Muscle of back (tissue), 11 donors: Measurements from ENCODE around the gene COL4A1. TPM values are rescaled to one million over a fixed set of nuclear protein-coding genes. Genes with fewer than 3 reads are reported as not detected.

Experiments
- DNase-seq, 3 donors: peaks; one replicate each; pipeline versions ENCODE4 v3.0.0 to v3.0.0-alpha.2; 2013
- polyA plus RNA-seq, 10 donors: library from polyadenylated mRNA; unstranded; fragments of 120-200 nt; gene quantifications; one replicate each; pipeline ENCODE4 v1.2.1, GENCODE V29; 2013; ENCODE audit not compliant: insufficient read length in 10 of 10

COL4A1 gene
- polyA plus RNA-seq, 10 donors: 614 to 866 (median 684) TPM

DNA sequence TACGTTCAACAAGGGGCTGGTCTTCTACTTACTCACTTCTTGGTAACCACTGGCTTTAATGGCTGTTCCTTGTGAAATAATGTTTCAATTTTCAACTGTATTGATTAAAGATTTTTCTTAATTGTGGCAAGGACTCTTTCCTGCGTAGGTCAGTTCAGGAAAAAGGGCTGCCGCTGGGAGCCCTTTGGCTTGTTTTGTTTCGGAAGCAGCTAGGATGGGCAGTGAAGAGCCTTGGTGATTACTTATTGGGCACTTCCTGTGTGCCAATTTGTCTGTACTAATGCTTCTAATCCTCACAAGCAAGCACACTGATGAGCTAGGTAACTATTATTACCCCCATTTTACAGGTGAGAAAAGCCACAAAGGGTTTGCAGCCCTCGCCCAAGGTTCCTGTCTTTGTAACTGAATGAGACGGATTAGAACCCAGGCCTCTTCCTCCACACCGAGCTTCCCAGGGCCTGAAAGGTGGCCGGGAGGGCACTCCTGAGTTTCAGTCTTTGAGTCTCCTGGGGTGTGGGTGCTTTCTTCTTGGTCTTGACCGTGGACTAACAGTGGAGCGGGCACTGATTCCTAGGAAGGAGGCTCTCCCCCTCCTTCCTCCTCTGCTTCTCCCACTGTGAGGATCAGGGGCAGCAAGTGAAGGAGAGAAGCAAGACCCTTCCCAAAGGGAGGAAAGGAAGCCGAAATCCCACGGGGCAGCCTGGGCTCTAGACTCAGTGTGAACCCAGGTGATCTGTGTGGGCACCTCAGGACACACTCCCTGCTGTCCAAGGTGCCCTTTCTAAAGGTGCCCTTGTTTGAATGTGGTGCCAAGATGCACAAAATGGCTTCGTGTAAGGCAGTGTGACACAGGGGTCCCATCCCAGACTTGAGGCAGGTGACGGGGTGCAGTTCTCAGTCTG lies 3.8 kb upstream of the COL4A1 start:
- no peak for DNase-seq

DNA sequence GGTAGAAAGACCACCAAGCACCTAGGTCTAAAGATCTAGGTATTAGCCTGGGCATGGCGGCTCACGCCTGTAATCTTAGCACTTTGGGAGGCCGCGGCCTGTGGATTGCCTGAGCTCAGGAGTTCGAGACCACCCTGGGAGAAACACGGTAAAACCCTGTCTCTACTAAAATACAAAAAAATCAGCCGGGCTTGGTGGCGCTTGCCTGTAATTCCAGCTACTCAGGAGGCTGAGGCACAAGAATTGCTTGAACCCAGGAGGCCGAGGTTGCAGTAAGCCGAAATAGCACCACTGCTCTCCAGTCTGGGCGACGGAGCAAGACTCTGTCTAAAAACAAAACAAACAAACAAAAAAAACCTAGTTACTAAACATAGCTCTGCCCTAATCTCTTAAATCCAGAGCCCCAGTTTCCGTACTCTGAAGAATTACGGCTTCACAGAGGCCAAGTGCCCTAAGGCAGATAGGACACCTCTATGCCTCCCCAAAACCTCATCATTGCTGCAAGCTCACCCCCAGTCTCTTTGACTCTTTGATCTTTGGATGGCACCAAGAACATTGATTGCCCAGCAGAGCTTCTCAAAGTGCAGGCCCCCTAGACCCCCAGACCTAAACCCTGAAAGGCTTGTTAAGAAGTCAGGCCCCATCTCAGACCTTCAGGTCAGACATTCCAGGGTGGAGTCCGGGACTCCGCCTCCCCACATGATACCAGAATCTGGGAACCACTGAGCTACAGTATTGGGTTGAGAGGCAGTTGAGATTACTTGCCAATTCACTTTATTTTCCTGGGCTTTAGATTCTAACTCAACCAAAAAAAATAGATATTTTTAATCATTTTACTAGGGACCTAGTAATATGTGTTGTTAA lies 2.9 kb upstream of the COL4A1 start:
- no peak for DNase-seq

DNA sequence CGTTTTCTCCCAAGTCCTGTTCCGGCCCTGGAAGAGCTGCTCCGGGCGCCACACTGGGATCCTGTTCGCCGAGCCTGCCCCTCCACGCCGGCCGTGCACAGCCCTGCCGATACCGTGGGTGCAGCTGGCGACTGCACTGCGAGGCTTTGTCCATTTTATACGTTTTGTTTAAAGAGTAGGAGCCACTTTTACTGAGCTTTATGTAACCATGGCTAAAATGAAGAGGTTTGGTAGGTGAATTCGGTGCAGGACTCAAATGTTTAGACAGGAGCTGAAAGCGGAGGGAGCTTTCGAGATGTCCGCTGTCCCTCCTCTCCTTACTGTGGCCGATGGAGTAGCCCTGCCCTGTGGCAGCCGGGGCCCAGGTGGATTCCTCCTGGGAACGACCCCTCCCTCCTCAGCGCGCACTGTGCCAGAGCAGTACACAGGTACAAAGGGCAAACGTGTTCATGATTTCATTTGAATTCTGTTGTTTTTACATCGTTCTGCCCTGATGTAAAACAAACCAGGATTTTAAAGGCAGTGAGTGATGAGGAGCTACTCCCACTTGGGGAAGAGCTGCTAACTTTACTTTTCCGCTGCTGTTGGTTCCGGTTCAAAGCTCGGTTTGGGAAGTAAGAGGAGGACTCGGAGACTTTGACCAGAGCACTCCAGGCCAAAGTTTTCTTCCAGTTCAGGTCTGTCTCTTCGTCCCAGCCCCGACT lies 1.9 kb upstream of the COL4A1 start:
- peak in 1 of 3 donors; percentile 61 for DNase-seq

DNA sequence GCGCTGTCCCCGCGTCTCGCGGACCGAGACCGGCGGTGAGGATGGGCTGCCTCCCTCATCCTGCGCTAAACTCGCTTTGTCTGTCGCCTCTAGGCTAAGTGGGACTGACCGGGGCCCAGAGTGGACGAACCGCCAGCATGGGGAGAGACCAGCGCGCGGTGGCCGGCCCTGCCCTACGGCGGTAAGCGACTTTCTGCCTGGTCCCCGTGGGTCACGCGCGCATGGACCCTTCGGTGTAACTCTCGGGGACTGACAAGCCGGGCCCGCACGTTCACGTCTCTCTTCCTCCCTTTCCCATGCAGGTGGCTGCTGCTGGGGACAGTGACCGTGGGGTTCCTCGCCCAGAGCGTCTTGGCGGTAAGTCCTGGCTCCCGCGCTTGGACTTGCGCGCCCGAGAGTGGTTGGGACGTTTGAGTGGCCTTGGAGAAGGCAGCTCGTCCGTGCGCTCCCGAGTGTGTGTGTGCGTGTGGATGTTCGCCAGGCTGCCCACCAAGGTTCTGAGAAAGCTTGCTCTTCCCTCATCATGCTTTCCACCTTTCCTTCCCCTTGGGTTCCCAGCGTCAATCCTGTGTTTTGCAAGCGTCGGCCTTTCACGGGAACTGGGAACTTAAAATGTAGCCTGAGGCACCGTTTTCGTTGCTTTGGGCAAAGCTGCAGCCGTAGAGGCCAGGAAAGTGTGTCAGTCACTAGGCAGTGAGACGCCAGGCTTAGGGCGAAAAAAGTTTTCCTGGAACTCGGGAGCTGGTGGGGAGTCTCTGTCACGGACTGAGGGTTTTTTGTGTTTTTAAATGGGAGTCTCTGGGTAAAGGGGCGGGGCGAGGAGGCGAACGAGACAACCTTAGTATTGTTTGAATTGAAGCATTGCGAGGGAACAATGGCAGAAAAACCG lies 1.1 kb upstream of the COL4A1 start:
- peak in 2 of 3 donors; percentile 57 to 86 for DNase-seq

DNA sequence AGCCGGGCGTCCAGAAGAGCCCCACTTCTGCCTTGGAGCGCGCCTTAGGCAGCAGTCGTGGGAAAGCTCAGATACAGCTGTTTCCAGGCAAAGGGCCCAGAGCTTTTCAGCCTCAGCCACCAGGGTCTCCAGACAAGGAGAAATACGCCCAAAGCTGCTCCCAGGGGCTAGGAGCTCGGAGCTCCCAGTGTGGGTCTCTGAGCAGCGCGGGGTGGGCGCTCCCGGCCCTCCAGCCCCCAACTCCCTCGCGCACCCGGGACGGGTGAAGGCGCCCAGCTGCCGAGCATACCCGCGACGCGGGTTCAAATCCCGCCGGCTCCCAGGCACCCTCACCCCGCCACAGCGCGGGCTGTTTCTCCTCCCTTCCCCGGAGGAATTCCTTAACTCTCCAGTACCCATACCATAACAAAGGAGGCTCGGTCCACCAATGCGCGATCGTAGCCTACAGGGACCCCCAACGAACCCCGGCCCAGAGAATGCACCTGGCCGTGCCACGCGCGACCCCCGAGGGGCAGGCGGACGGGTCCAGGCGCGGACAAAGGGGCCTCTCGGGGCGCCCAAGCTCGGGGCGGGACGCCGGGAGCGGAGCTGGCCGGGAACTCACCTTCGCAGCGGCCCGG lies 507 bp downstream of the COL4A1 start:
- DNase-seq: peak in 2 of 3 donors; percentile 66 to 85

DNA sequence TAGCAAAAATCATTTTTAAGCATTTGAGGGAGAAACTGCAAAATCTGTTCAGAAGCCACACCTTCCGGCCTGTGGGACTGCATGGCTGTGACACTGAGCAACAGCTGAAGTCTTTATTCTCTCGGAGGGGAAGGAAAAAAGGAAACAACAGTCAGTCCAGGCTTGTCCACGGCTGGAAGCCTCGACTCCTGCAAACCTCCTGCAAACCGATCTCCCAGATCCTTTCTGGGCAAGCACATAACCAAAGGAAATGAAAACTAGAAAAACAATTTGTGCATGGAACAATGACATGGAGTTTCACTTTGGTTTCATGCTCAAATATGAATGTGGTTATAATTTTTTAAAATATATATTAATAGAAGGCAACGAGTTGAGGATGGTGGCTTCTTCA lies 1.0 kb downstream of the COL4A1 start:
- DNase-seq: peak in 1 of 3 donors; percentile 77

DNA sequence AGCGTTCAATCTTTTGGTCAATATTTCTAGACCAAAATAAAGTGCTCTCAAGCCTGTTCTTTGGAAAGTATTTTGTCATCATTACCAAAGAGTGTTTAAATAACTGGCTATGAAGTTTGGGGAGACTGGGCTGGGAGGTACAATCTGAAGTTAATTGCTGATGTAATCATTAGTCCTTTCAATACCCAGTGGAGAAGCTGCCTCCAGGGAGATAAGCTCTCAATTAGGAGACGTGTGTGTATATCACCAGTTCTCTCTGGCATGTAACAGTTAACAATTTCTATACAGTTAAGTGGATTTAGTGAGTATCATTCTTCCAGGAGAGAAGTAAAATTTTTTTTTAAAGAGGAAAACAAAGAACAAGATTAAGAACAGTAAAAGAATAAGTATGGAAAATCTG lies 1.4 kb downstream of the COL4A1 start:
- no peak for DNase-seq

DNA sequence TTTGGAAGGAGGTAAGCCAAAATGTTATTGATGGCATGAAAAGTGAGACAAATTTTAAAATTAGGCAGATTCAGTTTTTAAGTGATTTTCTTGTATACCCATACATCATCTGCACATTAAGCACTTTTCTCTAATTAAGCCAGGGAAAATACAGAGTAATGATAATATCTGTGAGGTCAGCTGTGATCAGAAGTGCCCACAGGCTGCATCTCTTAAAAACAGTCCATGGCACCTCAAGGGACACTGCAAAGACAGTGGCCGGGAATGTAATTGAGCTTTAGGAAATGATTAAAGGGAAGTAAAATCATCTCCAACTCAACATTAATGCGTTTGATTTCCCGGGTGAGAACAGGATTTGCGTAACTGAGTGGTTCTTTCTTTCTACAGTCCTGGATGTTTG lies 2.0 kb downstream of the COL4A1 start:
- DNase-seq: no peak

DNA sequence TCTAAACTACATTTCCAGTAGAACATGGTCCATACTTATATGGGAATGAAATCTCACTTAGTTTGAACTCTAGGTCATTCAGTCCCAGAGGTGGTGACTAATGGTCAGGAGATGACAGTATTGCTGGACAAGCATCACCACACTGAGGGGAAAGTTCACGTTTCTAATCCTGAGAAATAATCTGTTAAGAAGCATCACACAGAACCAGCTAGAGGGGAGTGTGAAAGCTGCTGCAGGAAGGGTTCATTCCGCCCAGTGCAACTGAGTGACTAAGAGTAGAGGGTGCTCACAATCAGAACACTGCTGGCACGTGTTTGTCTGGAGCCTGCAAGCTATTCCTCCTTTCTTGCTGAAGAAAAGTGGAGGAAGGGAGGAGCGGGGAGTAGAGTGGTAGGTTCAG lies 2.7 kb downstream of the COL4A1 start:
- no peak for DNase-seq

DNA sequence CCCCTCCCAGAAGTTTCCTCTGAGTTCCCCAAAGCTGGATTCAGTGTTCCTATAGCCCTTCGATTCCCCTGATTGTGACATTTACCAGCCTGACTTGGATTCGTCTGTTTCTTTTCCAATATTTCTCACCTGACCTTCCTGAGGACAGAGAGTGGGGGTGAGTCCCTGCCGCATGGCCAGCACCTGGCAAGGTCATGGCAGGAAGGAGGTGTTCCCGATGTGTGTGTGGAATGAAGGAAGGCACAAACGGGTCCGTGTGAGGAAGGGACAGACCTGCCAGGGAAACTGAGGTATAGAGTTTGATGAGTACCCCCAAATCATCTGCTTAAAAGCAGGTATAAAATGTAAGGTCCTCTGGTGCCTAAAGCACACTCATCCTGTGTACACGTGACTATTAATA lies 3.3 kb downstream of the COL4A1 start:
- DNase-seq: no peak

DNA sequence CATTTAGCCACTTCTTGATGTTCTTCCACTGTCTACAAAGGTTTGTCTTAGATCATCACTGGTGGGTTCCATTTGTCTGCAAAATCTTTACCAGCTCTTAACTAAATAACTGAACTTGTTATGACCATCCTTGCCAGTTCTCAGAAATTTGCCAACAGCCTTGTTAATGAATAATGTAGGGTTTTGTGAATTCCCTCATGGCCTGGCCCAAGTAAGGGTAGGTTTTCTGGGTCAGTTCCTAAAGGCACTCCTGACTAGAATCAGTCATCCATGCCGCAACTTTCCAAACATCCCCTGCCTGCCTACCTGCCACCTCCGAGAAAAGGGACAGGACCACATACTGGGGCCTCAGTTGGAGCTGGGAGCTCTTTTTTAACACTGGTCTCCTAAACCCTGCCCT lies 4.0 kb downstream of the COL4A1 start:
- no peak for DNase-seq

DNA sequence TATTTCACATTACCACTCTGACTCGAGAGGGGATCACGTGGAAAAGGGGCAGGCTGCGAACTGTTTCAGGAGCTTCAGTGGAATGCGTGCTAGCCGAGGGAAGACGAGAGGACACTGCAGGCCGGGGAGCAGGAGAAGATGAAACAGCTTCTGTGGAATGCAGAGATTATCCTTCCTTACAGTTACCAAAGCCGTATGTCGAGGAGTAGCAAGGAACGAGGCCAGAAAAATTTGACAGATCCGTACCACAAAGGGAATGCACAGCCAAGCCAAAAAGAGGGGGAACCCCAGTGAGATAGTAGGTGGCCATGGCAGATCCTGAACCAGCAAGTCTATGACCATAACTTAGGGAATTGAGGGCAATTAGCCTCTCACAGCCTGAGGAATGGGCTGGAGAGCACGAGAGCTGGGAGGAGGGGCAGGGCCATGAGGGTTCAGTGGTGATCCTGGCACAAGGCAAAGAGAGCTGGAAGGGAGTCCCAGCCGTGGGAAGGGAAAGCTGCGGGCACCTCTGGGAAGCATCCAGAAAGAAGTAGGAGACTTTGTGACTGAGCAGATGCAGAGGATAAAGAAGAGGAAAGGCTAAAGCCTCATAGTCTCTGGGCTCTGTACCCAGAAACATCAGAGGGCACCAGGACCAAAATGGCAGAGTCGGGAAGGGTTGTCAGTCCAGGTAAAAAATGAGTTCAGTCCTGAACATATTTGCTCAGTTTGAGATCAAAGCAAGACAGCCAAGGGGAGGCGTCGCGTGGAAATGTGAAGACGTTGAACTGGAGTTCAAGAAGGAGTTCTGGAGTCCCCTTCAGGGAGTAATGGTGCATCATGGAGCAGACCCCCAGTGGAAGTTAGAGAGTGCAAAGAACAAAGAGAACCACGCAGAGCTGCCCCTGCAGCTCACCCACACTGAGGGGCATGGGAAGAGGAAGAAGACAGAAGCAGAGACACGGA lies 5.1 kb downstream of the COL4A1 start:
- DNase-seq: peak in 1 of 3 donors; percentile 81

DNA sequence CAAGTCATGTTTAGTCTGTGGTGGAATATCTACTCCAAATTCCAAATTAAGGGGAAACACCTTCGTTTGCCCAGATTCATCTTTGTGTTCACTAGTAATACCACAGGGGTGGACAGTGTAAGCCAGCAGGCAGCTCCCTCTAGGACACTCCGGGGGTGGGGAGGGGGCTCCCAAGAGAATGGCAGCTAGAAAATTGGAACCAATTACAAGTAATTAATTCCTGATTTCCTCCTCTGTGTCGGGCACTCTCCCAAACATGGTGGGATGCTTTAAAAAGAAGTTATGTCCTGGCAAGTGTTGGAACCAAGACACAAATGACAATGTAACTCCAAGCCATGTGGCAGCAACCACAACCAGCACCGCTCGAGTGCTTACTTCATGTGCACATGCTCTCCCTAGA lies 5.9 kb downstream of the COL4A1 start:
- DNase-seq: no peak

DNA sequence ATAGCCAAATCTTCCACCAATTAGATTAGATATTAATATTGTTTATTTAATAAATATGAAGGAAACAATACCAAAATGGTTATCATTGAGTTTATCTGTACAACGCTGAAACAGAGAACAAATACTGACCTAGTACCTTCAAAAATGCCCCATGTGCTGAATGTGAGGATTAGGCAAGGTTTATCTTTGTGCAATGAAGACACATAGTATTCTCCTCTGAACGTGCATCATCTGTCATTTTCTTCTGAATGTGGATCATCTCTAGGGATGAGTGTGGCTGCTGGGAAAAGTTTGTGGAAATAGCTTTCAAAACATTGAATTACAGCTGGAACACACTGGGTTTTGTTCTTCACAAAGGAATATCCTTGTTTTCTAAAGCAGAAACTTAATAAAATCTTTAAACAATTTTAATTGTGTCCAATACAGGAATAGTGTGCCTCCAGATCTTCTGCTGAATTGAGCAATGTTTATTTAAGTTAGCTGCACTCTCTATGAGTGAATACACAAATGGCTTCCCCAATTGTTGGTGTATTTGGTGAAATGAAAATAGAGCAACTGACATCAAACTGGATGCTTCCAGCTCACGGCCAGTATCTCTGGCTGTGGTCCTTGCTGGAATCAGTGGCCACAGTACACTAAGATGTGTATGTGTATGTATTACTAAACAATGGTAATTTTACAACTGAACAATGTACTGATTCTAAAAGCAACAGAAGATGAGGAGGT lies 6.7 kb downstream of the COL4A1 start:
- DNase-seq: no peak

DNA sequence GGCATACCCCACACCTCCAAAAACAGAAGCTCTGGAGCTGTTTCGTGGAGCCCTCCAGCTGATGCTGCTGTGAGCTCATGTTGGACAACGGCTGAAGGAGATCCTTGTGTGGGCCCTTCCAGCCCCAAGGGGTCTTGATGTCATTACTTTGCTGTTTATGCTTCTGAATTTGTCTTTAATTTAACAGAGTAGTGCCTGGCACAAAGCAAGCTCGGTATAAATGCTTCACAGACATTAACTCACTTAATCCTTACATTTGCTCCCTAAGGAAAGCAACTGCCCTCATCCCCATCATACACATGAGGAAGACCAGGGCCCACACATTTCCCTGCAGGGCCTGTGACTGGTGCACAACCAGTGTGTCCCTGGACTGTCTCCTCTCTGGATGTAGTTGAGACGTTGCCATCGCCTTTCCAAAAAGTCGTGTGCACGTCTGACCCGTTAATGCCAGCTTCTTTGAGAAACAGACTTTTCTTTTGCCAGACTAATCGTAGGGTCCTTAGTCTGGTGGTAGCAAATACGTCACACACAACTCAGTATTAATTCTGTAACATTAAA lies 7.6 kb downstream of the COL4A1 start:
- DNase-seq: peak in 1 of 3 donors; percentile 51

DNA sequence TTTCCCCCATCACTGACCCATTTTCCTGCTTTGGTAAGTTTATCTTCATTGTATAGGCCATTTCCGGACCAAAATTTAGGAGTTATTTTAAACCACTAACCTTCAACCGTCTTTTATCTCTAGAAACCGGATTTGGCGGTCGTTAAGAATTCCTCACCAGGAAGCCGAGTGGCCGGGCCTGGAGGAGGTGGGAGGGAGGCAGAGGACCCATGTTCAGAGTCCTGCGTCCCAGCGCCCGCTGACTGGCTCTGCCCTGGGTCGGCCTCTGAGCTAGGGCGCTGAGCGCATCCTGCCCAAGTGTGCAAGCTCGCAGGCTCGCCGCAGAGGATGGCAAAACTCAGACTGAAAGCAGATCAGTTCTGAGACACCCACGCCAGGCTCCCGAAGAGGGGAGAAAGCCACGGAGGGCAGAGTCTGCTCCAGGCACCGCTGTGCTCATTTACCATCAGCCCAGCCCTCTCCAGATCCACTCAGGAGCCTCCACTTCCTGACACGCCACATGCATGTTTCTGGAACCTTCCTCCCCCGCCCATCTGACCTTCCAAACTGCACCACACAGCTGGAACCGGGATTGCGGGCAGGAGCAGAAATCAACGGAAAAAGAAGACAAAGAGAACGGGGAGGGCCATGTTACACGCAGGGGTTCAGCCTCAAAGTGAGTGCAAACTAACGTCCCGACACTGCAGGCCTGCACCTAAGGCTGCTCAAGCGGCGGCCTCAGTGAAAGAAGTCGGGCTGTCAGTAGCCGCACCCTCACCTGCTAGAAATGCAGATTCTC lies 8.3 kb downstream of the COL4A1 start:
- DNase-seq: no peak

DNA sequence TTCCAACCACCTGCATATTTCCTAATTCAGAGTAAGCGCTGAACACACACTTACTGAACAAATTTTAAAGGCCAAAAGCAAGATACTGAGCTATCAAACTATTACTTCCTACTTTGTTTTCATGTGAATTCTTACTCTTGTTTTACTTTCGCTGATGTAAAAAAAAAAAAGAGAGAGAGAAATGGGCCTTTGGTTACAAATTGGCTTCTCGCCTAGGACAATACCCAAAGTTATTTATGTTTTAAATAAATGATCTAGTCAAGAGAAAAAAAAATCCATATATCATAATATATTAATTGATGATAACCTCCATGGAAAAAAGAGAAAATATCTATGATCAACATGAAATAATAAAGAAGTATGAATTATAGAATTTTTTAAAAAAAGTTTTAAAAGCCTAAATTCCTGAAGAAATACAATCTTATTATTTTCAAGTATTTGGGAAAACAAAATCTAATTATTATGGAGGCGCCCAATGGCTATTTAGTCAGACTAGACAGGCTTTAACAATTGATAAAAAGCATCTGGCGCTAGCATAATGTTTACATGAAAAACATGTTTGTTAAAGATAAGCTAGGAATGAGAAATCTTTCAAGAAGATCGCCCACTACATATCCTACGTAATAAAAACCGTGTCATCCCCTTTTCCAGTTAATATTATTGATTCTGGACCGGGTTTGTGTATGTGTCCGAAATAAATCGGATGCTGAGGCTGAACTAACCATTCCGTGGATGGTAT lies 9.0 kb downstream of the COL4A1 start:
- no peak for DNase-seq
